ENCODE results near the gene PICALM.
"Not testable (repeated sequence)": the region's sequence is repeated elsewhere in the genome, so short reads cannot be mapped to it uniquely, and the experiment has no call there.

The PICALM gene

GRCh38 chr11:85976525-85976924 lies 92.4 kb downstream of the PICALM start:
- no peak for DNase-seq

- no peak for DNase-seq
These were observed 94.8 kb downstream of the PICALM start for GRCh38 chr11:85974122-85974521.

GRCh38 chr11:85970593-85970992 lies 98.3 kb downstream of the PICALM start:
- no peak for DNase-seq

GRCh38 chr11:85967457-85967856 lies 101.4 kb downstream of the PICALM start:
- DNase-seq: no peak

GRCh38 chr11:85965202-85965601 lies 103.7 kb downstream of the PICALM start:
- DNase-seq: no peak

- DNase-seq: no peak
These were observed 106.9 kb downstream of the PICALM start for GRCh38 chr11:85961930-85962363.

GRCh38 chr11:85961130-85961529 lies 107.8 kb downstream of the PICALM start:
- no peak for DNase-seq

GRCh38 chr11:85960678-85961077 lies 108.2 kb downstream of the PICALM start:
- no peak for DNase-seq

GRCh38 chr11:85955531-85955930 lies 113.4 kb downstream of the PICALM start:
- DNase-seq: peak; percentile 67

- peak; percentile 37 for DNase-seq
These were observed 115.3 kb downstream of the PICALM start for GRCh38 chr11:85953491-85954143.

- not testable (repeated sequence) for DNase-seq
These were observed 116.8 kb downstream of the PICALM start for GRCh38 chr11:85952108-85952485.

- no peak for DNase-seq
These were observed 117.3 kb downstream of the PICALM start for GRCh38 chr11:85951428-85952107.

- DNase-seq: no peak
These were observed 117.9 kb downstream of the PICALM start for GRCh38 chr11:85951049-85951405.

GRCh38 chr11:85950317-85951048 lies 118.4 kb downstream of the PICALM start:
- DNase-seq: no peak

GRCh38 chr11:85949798-85950197 lies 119.1 kb downstream of the PICALM start:
- no peak for DNase-seq

- DNase-seq: no peak
These were observed 120.0 kb downstream of the PICALM start for GRCh38 chr11:85948884-85949283.

- DNase-seq: peak; percentile 88
These were observed 121.2 kb downstream of the PICALM start for GRCh38 chr11:85947431-85948272.

- peak; percentile 21 for DNase-seq
These were observed 122.7 kb downstream of the PICALM start for GRCh38 chr11:85946221-85946620.

- DNase-seq: no peak
These were observed 123.1 kb downstream of the PICALM start for GRCh38 chr11:85945788-85946187.

- no peak for DNase-seq
These were observed 123.6 kb downstream of the PICALM start for GRCh38 chr11:85945296-85945695.

- DNase-seq: peak; percentile 69
These were observed 127.4 kb downstream of the PICALM start for GRCh38 chr11:85941380-85941973.
